ENCODE data around the gene TSPAN32.
"Not testable (repeated sequence)": the region's sequence is repeated elsewhere in the genome, so short reads cannot be mapped to it uniquely, and the experiment has no call there.

The TSPAN32 gene

DNA sequence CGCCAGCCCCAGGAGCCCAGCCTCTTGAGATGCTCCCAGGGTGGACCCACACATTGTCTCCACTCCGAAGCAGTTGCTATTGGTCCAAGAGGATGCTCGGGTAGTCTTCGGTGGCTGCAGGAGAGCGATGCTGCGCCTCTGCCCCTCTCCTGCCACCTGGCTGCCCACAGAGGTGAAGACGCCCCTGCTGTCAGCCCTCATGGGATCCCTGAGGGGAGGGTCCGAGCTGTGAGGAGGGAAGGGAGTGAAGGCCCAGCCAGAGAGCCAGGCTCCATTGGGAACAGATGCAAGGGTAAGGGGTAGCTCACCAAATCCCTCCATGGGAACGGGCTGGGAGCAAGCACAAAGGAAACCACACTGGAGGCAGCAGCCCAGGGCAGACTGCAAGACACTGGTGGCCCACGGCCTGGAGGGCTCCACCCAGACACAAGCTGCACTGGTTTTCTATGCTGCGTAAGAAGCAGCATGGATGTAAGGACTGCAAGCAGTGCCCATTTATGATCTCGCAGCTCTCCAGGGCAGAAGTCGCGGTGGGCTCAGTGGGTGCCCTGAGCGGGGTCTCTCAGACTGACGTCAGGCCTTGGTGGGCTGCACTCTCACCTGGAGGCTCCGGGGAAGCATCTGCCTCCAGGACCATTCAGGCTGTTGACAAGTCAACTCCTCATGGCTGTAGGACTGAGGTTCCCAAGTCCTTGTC is 15.7 kb downstream of the TSPAN32 start:
- no peak for DNase-seq

DNA sequence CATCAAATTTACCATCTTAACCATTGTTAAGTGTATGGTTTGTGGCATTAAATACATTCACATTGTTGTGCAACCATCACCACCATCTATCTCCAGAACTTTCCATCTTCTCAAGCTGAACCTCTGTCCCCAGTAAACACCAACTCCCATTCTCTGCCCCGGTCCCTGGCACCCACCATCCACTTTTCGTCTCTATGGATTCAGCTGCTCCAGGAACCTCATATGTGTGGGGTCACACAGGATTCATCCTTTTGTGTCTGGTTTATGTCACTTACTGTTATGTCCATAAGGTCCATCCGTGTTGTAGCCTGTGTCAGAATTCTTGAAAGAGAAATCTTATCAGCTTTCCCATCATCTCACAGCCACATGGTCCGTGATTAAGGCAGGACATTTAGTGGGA is 16.3 kb downstream of the TSPAN32 start:
- DNase-seq, result no peak

DNA sequence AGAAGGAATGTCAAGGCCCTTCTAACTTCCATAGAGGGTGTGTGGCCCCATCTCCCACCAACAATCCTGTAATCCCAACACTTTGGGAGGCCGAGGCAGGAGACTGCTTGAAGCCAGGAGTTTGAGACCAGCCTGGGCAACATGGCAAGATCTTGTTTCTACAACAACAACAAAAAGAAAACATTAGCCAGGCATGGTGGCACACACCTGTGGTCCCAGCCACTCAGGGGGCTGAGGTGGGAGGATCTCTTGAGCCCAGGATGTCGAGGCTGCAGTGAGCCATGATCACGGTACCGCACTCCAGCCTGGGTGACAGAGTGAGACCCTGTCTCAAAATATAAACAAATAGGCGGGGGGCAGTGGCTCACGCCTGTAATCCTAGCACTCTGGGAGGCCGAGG is 16.9 kb downstream of the TSPAN32 start:
- no peak for DNase-seq

DNA sequence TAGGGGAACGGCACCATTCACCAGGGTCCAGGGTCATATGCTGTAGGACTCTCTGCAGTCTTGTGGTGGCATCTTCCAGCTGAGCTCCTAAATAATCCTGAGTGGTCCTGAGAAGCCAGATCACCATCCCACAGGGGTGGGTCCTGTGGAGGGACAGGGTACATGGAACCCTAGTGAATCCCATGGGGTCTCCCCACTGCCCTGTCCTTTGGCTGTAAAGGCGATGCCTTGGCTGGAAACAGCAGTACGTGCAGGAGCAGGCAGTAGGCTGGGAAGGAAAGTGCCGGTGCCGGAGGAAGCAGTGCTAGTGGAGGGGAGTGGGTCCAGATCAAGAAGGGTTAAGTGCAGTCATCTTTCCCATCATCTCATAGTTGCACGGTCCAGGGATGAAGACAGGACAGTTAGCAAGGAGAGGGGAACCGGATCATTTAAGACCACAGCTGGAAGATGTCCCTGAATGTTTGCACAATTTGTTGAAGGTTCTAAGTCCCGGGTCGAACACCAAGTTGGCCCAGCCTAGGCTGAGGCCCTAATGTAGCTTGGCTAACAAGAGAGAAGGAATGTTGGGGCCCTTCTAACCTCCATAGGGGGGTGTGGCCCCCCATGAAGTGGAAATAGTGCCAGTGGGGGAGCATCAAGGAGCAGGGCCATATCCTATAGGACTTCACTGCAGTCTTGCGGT is 18.1 kb downstream of the TSPAN32 start:
- DNase-seq, result no peak

DNA sequence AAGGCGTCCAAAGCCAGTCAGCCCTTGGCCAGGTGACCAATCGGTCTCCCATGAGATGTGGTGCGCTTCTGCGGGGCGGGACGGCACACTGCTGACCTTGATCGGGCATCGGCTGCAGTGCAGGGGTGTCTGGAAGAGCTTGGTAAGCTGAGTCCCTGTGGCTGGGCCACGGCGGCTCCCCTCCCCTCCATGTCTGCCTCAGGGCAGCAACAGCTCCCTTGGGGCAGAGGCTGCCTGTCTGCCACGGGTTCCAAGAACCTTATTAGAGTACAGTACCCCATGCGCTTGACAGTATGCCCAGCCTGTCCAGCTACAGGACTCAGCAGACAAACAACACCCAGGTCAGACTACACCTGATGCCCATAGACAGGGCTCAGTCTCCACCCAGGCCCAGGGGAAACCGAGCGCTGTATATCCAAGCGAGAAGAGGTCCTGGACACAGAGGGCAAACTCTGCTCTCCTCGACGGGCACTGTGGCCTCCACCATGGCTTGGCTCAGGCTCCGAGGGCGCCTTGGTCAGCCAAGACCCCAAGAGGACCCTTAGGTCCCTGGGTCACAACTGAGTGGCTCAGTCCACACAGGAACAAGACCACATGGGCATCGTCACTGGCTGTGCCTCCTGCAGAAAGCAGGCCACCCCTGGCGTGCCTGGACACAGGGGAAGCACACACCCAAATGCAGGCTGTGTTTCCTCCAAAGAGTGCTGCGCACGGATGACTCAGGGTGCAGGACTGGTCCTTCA is 18.9 kb downstream of the TSPAN32 start:
- no peak for DNase-seq

DNA sequence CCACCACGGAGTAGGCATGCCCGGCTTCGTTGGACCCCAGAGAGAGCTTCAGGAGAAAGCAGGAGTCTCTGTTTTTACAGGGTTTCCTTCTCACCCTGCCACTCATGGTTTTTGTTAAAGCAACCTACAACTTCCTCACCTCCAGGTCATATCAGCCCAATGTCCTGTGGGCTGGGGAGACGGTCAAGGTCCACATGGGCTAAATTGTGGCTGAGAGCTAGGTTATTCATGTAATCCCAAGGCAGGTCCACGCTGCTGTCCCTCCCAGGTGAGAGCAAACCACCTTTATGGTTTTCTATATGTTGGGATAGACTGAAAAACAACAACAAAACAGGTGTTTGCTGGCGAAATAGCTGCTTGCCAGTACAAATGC is 19.5 kb downstream of the TSPAN32 start:
- no peak for DNase-seq

DNA sequence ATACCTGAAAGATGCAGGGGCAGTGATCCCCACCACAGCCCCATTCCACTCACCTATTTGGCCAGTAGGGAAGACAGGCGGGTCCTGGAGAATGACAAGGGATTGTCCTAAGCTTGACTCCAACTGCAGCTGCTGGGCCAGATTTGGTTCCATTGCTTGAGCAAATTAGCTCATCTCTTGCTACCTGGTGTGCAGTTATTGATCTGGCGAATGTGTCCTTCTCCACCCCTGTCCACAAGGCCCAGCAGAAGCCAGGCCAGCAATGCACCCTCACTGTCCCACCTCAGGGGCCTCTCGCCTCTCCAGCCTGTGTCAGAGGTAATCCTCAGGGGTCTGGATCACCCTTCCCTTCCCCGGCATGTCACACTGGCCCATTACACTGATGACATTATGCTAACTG is 23.3 kb downstream of the TSPAN32 start:
- no peak for DNase-seq

DNA sequence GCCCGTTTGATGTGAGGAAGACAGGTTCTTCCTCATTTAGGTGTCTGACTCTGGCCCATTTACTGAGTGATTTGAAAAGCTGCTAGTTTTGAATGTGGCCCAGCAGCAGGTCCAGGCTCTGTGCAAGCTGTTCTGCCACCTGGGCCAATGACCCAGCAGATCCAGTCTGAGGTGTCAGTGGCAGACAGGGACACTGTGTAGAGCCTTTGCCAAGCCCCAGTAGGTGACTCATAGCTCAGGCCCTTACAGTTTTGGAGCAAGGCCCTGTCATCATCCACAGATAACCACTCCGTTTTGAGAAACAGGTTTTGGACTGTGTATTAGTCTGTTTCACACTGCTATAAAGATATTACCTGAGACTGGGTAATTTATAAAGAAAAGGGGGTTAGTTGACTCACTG is 23.9 kb downstream of the TSPAN32 start:
- no peak for DNase-seq

DNA sequence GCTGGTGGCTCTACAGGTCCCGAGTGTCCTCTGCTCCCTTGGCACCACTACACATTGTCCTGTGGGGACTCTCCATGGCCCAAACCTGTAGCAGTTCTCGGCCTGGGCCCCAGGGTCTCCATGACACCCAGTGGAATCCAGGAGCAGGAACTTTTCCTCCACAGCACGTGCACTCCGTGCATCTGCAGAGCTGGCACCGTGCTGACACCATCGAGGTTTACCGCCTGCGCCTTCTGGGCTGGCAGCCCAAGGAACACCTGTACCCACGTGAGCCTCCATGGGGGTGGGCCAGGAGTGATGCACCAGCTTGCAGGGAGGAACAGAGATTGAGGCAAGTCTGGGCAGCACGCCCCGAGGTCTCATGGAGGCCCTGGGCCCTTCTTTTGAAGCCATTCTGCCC is 25.2 kb downstream of the TSPAN32 start:
- no peak for DNase-seq

DNA sequence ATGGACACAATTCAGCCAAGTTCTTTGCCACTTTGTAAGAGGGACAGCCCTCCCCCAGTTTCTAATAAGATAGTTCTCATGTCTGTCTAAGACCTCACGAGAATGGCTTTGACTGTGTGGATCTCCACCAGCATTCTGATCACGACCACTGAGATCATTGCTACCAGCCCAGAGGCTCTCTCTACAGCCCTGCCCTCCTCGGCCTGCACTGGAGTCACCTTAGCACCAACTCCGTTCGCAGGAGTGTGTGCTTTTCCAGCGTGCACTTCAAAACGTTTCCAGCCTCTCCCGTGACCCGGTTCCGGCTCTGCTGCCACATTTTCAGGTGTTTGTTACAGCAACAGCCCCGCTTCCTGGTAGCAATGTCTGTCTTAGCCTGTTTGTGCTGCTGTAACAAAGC is 26.2 kb downstream of the TSPAN32 start:
- no peak for DNase-seq

DNA sequence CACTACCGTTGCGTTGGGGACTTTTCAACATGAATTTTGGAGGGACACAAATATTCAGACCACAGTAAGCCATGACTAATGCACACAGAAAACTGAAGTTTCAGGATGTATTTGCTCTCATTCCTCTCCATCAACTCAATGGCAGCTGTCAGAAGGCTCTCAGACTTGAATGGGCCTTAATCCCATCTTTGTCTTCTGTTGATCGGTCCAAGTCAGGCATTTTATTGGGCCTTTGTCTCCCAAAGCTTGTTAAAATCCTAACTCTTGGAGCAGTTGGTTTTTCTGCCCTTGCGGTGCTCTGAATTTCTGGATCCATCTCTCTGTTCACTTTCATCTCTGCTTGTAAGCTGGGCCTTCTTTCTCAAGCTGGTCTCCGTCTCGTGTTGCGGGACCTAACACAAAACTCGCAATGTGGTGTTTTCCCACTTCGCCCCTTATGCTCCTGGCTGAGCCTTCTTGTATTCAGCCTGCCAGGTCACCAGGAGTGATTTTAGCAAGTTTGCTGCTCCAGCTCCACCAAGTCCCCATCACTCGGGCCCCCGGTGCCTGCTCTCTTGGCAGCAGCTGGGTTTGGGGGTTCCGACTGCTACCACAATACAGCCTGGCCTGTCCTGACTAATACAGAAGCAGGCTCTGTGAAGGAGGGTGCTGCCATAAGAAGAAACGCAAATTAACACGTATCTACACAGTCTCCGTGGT is 27.0 kb downstream of the TSPAN32 start:
- no peak for DNase-seq

DNA sequence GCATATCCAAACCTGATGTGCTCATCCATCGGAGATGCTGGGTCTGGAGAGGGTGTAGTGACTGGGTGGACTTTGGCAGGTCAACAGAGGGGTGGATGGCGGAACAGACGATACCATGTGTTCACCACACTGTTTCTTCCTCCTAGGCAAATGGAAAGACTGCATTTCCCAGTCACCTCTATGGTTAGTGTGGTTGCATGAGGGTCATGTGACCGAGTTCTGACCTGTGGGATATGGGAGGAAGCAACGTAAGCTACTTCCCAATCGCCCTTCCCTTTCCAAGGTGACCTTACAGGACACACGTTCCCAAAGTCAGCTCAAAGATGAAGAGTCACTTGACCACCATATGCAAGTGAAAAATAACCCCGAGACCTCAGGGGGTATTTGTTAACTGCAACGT is 27.7 kb downstream of the TSPAN32 start:
- no peak for DNase-seq

DNA sequence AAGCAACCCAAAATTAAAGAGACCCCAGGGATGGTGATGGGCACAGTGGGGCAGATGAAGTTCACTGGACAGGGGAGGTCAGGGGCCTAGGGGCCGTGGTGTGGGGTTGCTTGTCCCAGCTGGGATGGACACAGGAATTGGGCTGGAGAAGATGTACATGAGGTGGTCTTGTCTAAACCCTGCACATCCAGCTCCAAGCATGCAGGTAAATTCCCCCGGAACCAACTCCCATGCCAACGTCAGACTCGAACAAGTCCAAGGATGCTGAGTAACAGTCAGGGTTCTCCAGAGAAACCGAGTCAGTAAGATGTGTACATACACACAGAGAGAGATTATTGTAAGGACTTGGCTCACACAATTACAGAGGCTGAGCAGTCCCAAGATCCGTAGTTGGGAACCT is 28.9 kb downstream of the TSPAN32 start:
- no peak for DNase-seq

DNA sequence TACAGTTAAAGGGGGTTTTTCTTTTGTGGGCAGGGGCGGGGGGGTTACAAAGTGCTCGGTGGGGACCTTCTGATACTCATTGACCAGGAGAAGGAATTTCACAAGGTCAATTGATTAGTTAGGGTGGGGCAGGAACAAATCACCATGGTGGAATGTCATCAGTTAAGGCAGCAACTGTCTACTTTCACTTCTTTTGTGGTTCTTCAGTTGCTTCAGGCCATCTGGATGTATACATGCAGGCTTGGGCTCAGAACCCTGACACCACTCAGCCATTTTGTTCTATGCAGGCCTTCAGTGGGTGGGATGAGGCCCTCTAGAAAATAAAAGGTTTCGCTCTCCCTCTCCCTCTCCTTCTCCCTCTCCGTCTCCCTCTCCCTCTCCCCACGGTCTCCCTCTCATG is 29.6 kb downstream of the TSPAN32 start:
- no peak for DNase-seq

DNA sequence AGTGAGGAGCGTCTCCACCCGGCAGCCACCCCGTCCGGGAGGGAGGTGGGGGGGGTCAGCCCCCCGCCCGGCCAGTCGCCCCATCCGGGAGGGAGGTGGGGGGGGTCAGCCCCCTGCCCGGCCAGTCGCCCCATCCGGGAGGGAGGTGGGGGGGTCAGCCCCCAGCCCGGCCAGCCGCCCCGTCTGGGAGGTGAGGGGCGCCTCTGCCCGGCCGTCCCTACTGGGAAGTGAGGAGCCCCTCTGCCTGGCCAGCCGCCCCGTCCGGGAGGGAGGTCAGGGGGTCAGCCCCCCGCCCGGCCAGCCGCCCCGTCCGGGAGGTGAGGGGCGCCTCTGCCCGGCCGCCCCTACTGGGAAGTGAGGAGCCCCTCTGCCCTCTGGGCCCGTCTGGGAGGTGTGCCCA is 30.8 kb downstream of the TSPAN32 start:
- DNase-seq, result not testable (repeated sequence)

DNA sequence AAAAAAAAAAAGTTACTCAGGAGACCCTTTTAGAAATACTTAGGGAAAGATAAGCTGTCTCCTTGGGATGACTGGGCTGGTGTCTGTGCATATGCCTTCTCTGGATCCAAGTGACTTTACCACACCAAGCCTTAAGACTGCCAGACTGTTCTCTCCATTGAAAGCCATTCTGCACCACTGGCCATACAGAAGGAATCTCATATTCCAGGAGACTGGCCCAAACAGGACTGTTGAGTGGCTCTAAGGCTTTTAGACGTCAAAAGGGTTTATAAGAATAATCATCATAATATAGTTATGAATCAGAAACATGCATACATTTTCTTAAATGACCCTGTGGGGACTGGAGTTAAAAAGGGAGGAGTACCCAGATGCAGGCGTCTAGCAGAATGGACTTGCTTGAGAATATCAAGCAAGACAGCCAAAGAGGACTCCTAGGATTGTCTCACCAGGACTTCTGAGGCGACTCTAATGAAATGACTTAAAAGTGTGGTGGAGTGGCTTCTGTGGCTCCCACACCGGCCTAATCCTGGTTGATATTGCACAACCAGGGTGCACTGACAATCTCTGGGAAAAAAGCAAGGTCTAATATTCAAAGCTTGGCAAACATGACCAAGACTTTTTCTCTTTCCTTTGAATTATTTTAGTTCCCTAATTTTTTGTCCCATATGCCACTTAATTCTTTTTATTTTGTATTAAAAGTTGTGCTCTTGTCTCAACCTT is 31.8 kb downstream of the TSPAN32 start:
- not testable (repeated sequence) for DNase-seq

DNA sequence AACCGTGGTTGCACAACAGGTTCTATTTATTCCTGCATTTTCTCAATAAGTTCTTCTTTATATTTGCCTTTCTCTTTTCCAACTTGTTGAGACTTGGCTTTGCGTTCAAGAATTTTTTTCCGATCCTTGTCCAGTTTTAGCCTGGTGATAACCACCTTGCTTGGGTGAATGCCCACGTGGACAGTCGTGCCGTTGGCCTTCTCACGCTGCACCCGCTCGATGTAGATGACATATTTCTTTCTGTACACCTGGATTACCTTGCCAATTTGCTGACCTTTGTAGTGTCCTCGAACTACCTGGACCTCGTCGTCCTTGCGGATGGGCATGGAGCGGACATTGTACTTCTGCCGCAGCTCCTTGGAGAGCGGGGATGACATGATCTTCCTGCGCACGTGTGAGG is 33.5 kb downstream of the TSPAN32 start:
- DNase-seq, result not testable (repeated sequence)

DNA sequence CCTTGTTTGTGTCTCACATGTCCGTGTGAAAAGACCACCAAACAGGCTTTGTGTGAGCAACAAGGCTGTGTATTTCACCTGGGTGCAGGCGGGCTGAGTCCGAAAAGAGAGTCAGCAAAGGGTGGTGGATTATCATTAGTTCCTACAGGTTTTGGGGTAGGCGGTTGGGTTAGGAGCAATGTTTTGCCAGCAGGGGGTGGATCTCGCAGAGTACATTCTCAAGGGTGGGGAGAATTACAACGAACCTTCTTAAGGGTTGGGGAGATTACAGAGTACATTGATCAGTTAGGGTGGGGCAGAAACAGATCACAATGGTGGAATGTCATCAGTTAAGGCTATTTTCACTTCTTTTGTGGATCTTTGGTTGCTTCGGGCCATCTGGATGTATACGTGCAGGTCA is 36.9 kb downstream of the TSPAN32 start:
- not testable (repeated sequence) for DNase-seq

DNA sequence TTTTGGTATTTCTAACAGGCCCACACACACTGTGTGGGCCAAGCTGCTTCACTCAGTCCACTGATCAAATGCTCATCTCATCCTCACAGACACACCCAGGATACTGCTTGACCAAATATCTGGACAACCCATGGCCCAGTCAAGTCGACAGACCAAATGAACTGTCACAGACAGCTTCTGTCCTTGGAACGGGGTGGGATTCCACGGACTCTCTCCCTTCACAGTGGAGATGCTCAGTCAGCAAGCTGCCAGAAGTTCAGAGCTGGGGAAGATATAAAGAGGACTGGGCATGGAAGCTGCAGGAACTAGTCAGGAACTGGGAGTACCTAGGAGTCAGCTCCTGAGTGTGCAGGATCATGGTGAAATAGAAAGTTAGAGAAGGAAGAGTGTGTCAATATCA is 40.7 kb downstream of the TSPAN32 start:
- DNase-seq, result no peak

DNA sequence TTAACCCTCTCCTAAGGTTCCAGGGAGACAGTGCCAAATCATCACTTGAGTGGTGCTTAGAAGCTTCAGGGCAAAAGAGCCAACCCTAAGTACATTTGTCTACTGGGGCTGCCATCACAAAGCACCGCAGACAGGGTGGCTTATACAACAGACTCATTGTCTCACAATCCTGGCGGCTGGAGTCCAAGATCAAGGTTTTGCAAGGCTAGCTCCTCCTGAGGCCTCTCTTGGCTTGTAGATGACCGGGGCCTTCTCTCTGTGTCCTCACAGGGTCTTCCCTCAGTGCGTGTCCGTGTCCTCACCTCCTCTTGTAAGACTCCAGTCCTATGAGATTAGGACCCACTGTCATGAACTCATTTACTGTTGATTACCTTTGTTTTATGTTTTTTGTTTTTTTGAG is 41.2 kb downstream of the TSPAN32 start:
- DNase-seq, result no peak

DNA sequence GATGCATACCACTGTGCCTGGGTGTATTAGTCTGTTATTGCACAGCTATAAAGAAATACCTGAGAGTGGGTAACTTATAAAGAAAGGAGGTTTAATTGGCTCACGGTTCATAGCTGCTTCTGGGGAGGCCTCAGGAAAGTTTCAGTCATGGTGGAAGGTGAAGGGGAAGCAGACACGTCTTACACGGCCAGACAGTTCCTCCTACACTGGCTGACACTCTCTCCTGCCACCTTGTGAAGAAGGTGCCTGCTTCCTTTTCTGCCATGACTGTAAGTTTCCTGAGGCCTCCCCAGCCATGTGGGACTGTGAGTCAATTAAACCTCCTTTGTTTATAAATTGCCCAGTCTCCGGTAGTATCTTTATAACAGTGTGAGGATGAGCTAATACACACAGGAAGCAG is 41.7 kb downstream of the TSPAN32 start:
- no peak for DNase-seq

DNA sequence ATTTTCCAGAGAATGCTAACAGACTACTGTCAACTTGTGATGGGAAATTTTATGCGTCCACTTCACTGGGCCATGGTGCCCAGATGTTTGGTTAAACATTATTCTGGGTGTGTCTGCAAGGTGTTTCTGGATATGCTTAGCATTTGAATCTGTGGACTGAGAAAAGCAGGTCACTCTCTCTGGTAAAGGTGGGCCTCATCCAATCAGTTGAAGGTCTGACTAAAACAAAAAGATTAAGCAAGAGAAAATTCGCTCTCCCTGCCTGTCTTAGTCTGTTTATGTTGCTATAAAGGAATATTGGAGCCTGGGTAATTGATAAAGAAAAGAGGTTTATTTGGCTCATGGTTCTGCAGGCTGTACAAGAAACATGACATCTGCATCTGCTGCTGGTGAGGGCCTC is 43.2 kb downstream of the TSPAN32 start:
- no peak for DNase-seq

DNA sequence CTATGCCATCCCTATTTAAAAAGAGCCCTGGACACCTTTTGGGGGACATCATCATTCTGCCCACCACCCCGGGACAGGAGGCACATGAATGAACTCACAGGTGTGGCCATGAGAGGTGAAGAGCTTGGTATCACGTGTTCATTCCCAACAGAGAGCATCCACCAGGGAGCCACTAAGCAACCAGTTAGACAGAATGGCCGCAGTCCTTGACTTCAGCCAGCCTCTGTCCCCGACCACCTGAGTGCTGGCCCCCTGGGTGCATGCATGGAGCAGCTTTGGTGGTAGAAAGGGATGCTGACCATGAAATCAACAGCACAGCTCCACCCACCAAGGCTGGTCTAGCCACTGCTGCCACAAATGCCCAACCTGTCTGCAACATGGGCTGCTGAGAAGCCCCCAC is 44.2 kb downstream of the TSPAN32 start:
- DNase-seq, result no peak
